ENCODE results near the gene ATOH8.

ATOH8 gene

GRCh38 chr2:85785871-85786270, 32.1 kb downstream of the ATOH8 start:
- no peak for TF ChIP-seq POLR2AphosphoS5 (IDR thresholded peaks at IDR 0.05; ENCODE audit: low read depth)
- no peak for TF ChIP-seq GABPA (IDR thresholded peaks at IDR 0.05; ENCODE audit: low read depth)
- TF ChIP-seq CTCF (IDR thresholded peaks at IDR 0.05; ENCODE audit: insufficient read depth, low read length): no peak
- TF ChIP-seq SPI1 (IDR thresholded peaks at IDR 0.05; ENCODE audit: borderline replicate concordance, low read depth): no peak
- TF ChIP-seq REST (IDR thresholded peaks at IDR 0.05; ENCODE audit: insufficient replicate concordance, low read depth): no peak
- Histone ChIP-seq H3K4me3 (replicated peaks; ENCODE audit: insufficient read depth, low read length) (no peak overlapping the region), H3K27me3 (ENCODE audit: insufficient read depth, poor library complexity, severe bottlenecking) (no peaks in the 10 kb centered on the region), H3K27ac (replicated peaks) (no peak overlapping the region)
- DNase-seq (ENCODE audit: low read depth in 1 of 2, low spot score in 1 of 2): no peak

GRCh38 chr2:85786444-85786843, 32.7 kb downstream of the ATOH8 start:
- no peaks in the 10 kb centered on the region for H3K27me3 ChIP-seq (ENCODE audit: insufficient read depth, poor library complexity, severe bottlenecking)
- H3K4me3 ChIP-seq (replicated peaks; ENCODE audit: insufficient read depth, low read length): no peak overlapping the region
- no peak for DNase-seq (ENCODE audit: low read depth in 1 of 2, low spot score in 1 of 2)
- no peak overlapping the region for H3K27ac ChIP-seq (replicated peaks)
- TF ChIP-seq POLR2AphosphoS5 (IDR thresholded peaks at IDR 0.05; ENCODE audit: low read depth) (no peak), CTCF (IDR thresholded peaks at IDR 0.05; ENCODE audit: insufficient read depth, low read length) (no peak), GABPA (IDR thresholded peaks at IDR 0.05; ENCODE audit: low read depth) (no peak), SPI1 (IDR thresholded peaks at IDR 0.05; ENCODE audit: borderline replicate concordance, low read depth) (no peak), REST (IDR thresholded peaks at IDR 0.05; ENCODE audit: insufficient replicate concordance, low read depth) (no peak)

GRCh38 chr2:85786865-85787264, 33.1 kb downstream of the ATOH8 start:
- no peak for DNase-seq (ENCODE audit: low read depth in 1 of 2, low spot score in 1 of 2)
- H3K27ac ChIP-seq (replicated peaks): no peak overlapping the region
- no peak overlapping the region for H3K4me3 ChIP-seq (replicated peaks; ENCODE audit: insufficient read depth, low read length)
- no peak for TF ChIP-seq CTCF (IDR thresholded peaks at IDR 0.05; ENCODE audit: insufficient read depth, low read length)
- no peak for TF ChIP-seq REST (IDR thresholded peaks at IDR 0.05; ENCODE audit: insufficient replicate concordance, low read depth)
- TF ChIP-seq POLR2AphosphoS5 (IDR thresholded peaks at IDR 0.05; ENCODE audit: low read depth): no peak
- no peak for TF ChIP-seq GABPA (IDR thresholded peaks at IDR 0.05; ENCODE audit: low read depth)
- no peak for TF ChIP-seq SPI1 (IDR thresholded peaks at IDR 0.05; ENCODE audit: borderline replicate concordance, low read depth)
- H3K27me3 ChIP-seq (ENCODE audit: insufficient read depth, poor library complexity, severe bottlenecking): no peaks in the 10 kb centered on the region
